Progenitor cell of endocrine pancreas (in vitro differentiated cells): ENCODE measurements around the gene LBX2. TPM values are rescaled to one million over a fixed set of nuclear protein-coding genes. Genes with fewer than 3 reads are reported as not detected.

Experiments used
- DNase-seq: peaks from one replicate; pipeline ENCODE4 v3.0.0; 2021; ENCODE audit warnings: low spot score; ENCODE audit not compliant: unreplicated experiment
- H3K27ac Mint-ChIP-seq: 2 replicates; pipeline ENCODE4 v1.8.0; 2021; ENCODE audit warnings: mild to moderate bottlenecking, moderate library complexity, mixed read lengths
- H3K27me3 Mint-ChIP-seq: 2 replicates; pipeline ENCODE4 v1.8.0; 2021; ENCODE audit warnings: mixed read lengths
- H3K36me3 Mint-ChIP-seq: 2 replicates; pipeline ENCODE4 v1.8.0; 2022; ENCODE audit warnings: mixed read lengths; ENCODE audit not compliant: insufficient read depth
- H3K4me1 Mint-ChIP-seq: 2 replicates; pipeline ENCODE4 v1.8.0; 2021; ENCODE audit warnings: low read depth, mixed read lengths
- H3K4me3 Mint-ChIP-seq: 2 replicates; pipeline ENCODE4 v1.8.0; 2021; ENCODE audit warnings: low read depth, mild to moderate bottlenecking, moderate library complexity, mixed read lengths
- H3K9me3 Mint-ChIP-seq: 2 replicates; pipeline ENCODE4 v1.8.0; 2021; ENCODE audit warnings: low read depth, mixed read lengths
- CTCF ChIP-seq: fragments of 200-600 bp; sonication (generic); IDR thresholded peaks from one replicate; pipeline ENCODE4 v1.5.0; 2021; ENCODE audit warnings: antibody characterized with exemption, mild to moderate bottlenecking; ENCODE audit not compliant: unreplicated experiment
- total RNA-seq: library from RNA; stranded (reverse); gene quantifications from 2 replicates; pipeline ENCODE4 v1.2.1, GENCODE V29; 2021

The LBX2 gene
- total RNA-seq, 1 donor from 2014 or later: 9.3 TPM

DNA sequence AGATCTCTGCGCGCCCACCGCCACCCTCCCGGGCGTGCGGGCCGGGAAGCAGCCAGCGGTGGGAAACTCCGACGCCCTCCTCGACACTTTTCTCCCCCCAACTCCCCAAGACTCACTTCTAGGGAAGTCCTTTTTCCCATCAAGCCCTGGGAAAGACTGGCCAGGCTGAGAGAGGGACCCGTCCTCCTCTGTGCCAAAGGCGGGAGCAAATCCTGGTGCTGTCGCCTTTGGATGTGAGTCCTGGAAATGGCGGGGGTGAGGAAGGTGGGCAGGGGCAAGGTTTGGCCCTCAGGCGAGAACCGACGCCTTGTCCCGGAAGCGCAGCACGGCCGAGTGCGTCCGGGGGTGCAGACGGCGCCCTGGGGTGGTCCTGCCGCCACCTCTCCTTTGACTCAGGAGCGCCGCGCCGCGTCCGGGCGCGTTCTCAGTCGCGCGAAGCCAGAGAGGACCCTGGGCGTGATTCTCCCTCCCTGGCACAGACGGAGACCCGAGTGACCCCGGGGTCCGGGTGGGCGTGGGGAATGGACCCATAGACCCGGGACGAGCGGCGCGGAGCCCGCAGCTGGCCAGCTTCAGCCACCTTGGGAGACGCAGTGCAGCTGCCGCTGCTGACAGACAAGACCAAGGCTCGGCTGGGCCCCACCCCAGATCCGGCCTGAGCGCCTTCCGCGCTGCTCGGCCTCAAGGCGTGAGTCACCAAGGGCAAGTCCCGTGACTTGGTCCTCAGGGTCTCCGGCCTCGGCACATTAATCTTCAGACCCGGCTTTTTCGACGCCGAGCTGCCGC lies 3.5 kb upstream of the LBX2 start:
- peak; percentile 38 for TF ChIP-seq CTCF
- Mint-ChIP-seq H3K4me3 (peak overlapping the region; percentile 77), H3K27me3 (peaks cover 20% of the 10 kb centered on the region), H3K4me1 (peaks cover 42% of the 10 kb centered on the region), H3K9me3 (no peaks in the 10 kb centered on the region), H3K27ac (peak overlapping the region; percentile 94), H3K36me3 (peaks cover 12% of the 10 kb centered on the region)
- DNase-seq: no peak

DNA sequence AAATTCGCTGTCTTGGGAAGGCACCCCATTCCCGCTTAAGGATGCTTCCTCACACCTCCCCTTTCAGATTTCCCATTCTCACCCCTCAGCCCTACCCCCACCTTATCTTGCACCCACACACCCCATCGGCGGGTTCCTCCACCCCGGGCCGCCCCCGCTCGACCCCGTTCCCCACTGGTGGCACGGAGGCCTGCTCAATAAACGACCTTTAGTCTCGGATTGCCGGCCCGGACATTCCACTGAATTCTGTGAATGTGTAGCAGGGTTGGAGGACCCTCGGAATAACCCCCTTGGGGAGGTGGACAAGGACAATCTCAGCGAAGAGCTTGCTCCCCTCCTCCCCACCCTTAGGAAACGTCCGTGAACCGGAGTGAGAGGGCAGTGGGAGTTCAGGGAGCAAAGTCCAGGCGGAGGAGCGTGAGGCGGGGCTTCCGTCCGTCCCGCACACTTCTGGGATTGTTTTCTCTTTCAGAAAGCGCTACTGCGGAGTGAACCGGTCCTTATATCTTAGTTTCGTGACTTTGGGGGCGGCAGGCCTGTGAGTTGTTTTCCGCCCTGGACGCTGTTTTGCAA lies 2.8 kb upstream of the LBX2 start:
- peaks cover 44% of the 10 kb centered on the region for H3K4me1 Mint-ChIP-seq
- H3K4me3 Mint-ChIP-seq: peak overlapping the region; percentile 77
- TF ChIP-seq CTCF: no peak
- H3K27ac Mint-ChIP-seq: peak overlapping the region; percentile 94
- H3K9me3 Mint-ChIP-seq: no peaks in the 10 kb centered on the region
- peaks cover 23% of the 10 kb centered on the region for H3K27me3 Mint-ChIP-seq
- DNase-seq: no peak
- peaks cover 12% of the 10 kb centered on the region for H3K36me3 Mint-ChIP-seq

- peaks cover 24% of the 10 kb centered on the region for H3K27me3 Mint-ChIP-seq
- peak overlapping the region; percentile 77 for H3K4me3 Mint-ChIP-seq
- H3K4me1 Mint-ChIP-seq: peaks cover 38% of the 10 kb centered on the region
- peaks cover 12% of the 10 kb centered on the region for H3K36me3 Mint-ChIP-seq
- no peaks in the 10 kb centered on the region for H3K9me3 Mint-ChIP-seq
- H3K27ac Mint-ChIP-seq: peak overlapping the region; percentile 94
- DNase-seq: no peak
- TF ChIP-seq CTCF: no peak
These were observed 2.1 kb upstream of the LBX2 start for GRCh38 chr2:74501335-74502071.

- Mint-ChIP-seq H3K27ac (no peak overlapping the region), H3K9me3 (no peaks in the 10 kb centered on the region), H3K4me1 (peaks cover 37% of the 10 kb centered on the region), H3K36me3 (peaks cover 16% of the 10 kb centered on the region), H3K4me3 (peak overlapping the region; percentile 89), H3K27me3 (peaks cover 29% of the 10 kb centered on the region)
- no peak for TF ChIP-seq CTCF
- DNase-seq: no peak
These were observed 1.2 kb upstream of the LBX2 start for GRCh38 chr2:74500578-74500946.

DNA sequence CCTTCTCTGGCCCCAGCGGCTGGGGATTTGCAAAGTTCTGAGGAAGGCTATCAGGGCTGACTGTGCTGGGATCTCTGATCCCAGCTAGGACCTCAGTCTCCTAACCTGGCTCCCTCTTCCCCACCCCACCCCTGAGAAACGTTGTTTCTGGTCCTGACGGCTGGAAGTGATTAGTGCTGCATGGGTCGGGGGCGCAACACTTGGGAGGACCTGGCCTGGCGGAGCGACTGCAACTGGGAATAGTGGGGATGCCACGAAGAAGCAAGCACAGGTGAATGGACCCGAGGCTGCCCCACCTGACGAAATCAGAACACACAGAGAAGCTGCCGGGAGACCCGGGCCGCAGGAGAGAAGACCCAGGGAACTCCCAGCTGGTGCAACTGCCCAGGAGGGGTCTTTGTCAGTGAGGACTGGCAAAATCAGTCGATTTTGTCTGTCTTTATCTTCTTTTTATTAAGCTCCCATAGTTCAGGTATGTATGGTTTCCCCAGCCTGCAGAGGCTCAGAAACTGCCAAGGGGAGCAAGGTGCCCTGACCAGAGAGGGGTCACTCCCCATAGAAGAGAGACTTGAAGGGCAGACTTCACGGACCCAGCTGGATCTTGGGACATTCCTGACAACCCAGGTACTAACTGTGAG lies 656 bp upstream of the LBX2 start:
- no peak for TF ChIP-seq CTCF
- DNase-seq: no peak
- Mint-ChIP-seq H3K4me3 (peak overlapping the region; percentile 89), H3K9me3 (no peaks in the 10 kb centered on the region), H3K27me3 (peaks cover 29% of the 10 kb centered on the region), H3K4me1 (peaks cover 36% of the 10 kb centered on the region), H3K27ac (no peak overlapping the region), H3K36me3 (peaks cover 13% of the 10 kb centered on the region)
